GM19023 (cell line): ENCODE data around the gene SEC11A.
A peak's percentile ranks its signal among the peaks of the same experiment; 100 is the strongest.

ENCODE experiments used
- ATAC-seq: cut with Tn5 transposase; IDR thresholded peaks from one replicate; pipeline ENCODE4 v1.9.1; 2021; ENCODE audit warnings: mild to moderate bottlenecking, moderate library complexity; ENCODE audit not compliant: unreplicated experiment

SEC11A gene

GRCh38 chr15:84685304-84685703 is 30.6 kb downstream of the SEC11A start:
- ATAC-seq, result no peak

DNA sequence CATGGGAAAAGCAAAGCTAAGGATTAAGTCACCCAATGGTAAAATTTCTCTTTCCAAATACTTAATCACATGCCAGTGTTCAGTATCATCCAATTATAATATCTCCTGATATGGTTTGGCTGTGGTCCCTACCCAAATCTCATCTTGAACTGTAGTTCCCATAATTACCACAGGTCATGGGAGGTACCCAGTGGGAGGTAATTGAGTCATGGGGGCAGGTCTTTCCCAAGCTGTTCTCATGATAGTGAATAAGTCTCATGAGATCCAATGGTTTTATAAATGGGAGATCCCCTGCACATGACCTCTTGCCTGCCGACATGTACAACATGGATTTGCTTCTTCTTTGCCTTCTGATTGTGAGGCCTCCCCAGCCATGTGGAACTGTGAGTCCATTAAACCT is 31.8 kb downstream of the SEC11A start:
- ATAC-seq, result no peak

DNA sequence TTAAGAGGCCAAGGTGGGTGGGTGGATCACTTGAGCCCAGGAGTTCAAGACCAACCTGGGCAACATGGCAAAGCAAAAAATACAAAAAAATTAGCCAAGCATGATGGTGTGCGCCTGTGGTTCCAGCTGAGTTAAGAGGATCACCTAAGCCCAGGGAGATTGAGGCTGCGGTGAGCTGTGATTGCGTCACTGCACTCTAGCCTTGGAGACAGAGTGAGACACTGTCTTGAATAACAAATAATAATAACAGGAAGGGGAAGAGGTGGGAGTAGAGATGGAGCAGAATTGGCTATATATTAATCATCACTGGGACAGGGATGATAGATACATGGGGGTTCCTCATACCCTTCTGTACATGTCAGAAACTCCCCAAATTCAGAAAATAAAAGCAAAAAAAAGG is 34.1 kb downstream of the SEC11A start:
- ATAC-seq, result no peak

DNA sequence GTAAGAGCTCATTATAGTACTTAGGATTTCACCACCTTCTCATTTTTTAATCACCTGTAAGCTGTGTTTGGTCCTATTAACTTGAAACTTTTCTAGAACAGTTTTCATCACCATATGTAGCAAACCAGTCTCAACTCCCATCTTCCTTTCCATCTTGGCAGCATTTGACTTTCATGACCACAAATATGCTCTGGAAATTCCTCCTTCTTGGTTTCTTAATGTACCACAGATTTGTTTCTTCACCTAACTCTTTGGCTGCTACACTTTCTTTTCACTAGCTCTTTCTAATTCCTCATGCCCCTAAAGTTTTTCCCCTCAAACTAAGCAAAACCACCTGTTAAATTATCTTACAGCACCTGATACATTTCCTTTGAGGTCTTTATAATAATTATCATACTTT is 44.7 kb downstream of the SEC11A start:
- no peak for ATAC-seq

- no peak for ATAC-seq
These were observed 46.2 kb downstream of the SEC11A start for GRCh38 chr15:84669726-84670125.

DNA sequence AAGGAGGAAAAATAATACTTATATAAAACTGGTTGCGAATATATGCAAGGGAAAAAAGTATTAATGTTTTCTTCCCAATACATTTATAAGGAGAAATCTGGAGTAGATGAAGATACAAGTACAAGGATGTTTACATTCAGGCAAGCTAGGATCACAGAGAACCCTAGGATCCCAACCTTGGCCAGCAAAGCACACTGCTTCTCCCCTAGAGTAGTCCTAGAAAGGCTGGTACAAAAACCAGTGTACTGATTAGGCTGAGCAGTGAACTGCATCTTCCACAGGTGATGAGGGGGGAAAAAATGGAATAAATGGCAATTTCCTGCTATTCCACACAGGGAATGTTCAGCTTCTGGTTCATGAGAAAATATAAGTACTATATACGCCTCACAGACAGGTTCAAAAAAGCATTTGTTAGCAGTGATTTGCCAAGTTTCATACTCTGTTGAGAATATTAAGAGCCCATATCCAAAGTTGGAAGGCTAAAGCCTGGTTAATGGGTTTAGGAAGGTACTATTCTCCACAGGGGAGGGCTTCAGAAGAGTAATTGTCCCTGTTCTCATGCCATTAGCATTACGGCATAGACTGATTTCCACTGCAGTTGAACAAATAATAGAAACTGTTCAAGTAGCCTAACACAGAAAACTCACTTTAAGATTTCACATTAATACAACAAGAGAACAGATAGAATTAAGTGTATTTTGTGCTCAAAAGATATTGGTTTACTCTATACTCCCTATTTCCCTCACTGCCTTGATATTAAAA is 47.5 kb downstream of the SEC11A start:
- no peak for ATAC-seq

GRCh38 chr15:84666373-84666772 is 49.6 kb downstream of the SEC11A start:
- ATAC-seq, result no peak

DNA sequence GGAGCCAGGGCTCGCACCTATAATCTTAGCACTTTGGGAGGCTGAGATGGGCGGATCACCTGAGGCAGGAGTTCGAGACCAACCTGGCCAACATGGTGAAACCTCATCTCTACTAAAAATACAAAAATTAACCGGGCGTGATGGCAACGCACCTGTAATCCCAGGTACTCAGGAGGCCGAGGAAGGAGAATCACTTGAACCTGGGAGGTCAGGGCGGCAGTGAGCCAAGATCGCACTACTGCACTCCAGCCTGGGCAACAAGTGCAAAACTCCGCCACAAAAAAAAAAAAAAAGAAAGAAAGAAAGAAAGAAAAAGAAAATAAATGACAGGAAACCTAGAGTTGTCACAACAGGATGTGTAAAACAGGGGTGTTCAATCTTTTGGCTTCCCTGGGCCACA is 54.9 kb downstream of the SEC11A start:
- no peak for ATAC-seq

- no peak for ATAC-seq
These were observed 55.8 kb downstream of the SEC11A start for GRCh38 chr15:84659904-84660781.

DNA sequence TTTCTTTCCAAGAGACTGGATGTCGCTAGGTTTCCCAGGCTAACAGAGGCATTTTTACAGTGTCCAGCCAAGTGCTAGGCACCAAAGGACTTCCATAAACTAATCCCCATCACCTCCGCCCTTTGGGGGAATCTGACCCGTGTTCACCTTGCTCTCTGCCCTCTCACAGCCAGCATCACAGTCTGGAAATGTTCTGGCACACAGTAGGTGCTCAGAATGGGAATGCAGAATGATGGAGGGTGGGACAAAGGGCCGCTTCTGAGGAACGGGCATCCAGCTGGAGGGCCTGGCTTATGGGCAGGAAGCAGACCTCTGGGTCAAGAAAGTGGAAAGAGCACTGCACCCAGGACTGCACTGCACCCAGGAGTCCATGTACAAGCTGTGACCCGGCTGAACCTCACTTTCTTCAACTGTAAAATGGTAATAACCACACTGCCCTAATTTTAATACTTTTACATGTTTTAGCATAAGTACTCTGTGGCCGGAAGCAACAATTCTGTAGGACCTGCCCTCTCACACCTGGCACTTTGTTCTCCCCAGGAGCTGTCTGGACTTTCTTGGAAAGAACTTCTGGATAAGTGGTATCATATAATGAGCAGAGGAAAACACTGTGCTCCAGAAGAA is 57.0 kb downstream of the SEC11A start:
- no peak for ATAC-seq

DNA sequence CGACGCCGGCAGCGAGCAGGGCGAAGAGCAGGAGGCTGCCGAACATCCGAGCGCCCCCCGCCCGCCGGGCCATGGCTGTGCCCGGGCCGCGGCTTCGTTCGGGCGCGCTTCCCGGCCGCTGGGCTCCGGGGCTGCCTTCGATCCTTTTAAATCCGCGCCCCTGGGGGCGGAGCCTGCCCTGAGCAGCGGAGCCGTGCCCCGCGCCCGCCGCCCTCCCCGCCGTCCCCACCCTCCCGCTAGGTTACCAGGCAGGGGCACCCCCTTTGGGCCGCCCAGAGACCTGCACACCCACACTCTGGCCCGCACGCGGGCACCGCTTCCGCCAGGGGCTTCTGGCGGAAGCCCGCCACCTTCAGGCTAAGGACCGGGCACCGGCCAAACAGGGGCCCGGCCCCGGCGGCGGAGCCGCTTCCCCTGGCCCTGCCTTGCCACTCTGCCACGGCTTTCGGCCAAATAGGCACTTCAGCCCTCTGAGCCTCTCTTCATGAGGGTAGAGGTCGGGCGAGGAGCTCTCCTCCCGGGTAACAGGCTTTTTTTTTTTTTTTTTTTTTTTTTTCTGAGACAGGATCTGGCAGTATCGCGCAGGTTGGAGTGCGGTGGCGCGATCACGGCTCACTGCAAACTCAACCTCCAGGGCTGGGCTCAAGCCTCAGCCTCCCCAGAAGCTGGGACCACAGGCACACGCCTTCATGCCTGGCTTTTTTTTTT is 57.7 kb downstream of the SEC11A start, which contains the start of gene NMB:
TSS of gene NMB (minus strand) at position 120 of the 708 bp plus-strand sequence. CDS start at position 73, 47 bp downstream.
- peak; percentile 56 for ATAC-seq

DNA sequence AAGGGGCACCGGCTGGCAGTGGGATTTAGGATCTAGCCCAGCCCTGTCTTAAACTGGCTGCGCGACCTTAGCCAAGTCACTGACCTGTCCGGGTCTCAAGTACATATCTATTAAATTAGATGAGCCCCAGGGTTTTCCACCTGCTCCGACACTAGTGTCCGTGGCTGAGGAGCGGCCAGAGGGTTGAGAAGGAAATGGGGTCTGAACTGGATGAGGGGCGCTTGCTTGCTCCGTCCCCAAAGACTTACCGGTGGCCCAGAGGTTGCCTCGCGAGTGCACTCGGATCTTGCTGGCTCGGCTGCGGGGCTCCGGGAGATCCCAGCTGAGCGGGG is 58.2 kb downstream of the SEC11A start:
- ATAC-seq, result no peak

DNA sequence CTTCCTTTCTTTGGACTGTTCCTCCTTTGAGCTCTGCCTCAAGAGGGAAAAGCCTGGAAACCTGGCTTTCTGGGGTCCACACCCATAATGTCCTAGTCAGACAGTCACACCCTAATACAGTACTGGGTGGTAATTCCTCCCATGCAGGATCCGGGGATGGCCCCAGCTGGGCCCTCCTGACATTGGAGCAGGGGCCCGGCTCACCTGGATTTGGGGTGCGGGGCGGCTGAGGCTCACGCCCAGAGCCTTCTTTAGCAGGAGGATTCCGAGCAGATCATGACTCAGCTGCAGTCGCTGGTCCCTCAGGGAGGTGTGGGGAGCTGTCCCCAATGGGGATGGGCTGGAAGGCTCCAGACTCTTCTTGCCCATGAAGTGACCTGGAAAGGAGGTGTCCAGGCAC is 59.0 kb downstream of the SEC11A start:
- no peak for ATAC-seq

DNA sequence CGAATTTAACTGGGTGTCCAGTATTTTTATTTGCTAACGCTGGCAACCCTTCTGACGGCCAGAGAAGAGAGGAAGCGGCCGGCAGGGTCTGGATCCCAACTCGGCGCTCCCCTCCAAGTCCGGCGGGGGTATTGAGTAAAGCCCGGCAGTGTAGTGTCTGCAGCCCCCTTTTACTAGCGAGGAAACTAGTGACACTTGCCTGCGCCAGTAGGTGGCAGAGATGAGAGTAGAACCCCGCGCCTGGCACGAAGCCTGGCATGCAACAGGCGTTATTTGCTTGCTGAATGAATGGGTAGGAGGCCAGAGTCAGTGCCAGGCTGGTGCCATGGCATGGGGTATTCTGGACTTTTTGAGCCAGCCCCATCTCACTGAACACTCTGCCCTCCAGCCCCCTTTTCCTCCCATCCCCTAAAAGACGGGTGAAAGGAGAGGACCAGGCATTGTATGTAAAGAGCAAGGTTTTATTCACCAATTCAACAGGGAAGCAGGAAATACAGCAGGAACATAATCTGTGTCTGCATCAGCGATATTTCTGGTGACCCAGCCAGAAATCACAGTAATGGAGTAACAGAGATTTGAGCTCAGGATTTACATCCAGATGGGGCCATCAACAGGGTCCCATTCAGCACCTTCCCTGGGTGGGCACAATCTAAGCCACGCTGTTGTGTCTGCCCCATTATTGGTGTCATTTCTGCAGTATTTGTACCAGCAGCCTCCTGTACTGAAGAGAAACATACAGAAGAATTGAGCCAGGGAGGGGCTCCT is 61.1 kb downstream of the SEC11A start:
- ATAC-seq, result peak; percentile 31

DNA sequence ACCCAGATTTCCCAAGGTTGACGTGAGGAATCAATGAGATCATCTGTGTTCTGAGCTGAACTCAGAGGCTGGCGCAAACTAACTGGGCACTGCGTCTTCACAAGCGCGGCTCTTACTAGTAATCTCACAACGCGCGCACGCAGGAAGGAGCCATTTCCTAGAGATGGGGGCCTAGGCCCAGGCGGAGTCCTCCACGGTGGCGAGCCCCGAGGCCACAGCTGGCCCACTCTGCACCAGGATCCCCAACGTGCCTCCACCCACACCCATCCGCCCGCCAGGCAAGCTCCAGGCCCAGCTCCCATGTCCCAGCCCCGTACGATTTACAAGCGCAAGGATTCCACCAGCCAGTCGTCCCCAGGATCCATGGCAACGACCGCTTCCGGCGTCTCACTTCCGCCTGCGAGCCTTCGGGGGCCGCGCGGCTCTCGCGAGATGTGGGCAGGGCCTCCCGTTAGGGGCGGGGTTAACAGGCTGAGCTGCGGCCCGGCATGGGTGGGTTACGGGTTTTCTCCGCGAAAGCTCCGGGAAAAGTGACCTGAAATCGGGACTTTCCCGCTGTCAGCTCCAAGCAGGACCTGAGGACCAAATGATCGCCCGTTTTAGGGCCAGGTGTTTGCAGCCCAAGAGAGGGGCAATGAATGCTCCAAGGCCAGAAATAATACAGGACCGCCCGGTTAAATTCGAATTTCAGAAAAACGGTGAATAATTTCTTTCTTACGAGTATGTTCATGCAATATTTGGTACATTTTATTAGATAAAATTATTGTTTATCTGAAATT is 61.8 kb downstream of the SEC11A start, which contains the start of gene WDR73:
TSS of gene WDR73 (minus strand) at position 374 of the 779 bp plus-strand sequence. CDS start at position 365, 9 bp downstream.
- ATAC-seq, result peak; percentile 86

- peak; percentile 0 for ATAC-seq
These were observed 62.4 kb downstream of the SEC11A start for GRCh38 chr15:84653584-84653909.

DNA sequence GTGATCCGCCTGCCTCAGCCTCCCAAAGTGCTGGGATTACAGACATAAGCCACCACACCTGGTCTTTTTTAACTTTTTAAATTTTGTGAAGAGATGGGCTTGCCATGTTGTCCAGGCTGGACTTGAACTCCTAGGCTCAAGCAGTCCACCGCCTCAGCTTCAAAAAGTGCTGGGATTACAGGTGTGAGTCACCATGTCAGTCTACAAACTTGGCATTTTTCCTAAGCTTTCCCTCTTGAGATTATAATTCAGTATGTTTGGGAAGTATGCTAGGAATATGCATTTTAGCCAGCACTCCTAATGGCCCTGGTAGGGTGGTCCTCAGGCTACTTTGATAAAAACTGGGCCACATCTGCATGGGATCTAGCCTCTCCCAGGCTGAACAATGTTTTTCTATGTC is 66.2 kb downstream of the SEC11A start:
- no peak for ATAC-seq

DNA sequence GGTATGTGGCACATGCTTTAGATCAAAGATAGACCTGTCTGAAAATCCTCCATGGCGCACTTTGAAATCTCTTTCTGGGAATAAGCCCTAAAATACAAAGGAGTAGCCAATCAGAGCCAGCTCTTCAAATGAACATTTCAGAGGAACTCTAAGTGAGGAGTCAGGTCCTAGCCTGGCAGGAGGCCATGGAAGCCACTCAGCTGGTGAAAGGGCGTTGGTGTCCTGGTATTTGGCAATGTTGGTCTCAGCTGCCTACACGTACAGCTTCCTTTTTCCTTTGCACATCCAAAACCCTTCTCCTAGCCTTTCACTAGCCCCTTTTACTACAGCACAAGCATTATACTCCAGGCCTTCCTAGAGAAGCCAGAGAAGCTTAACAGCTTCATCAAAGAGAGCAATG is 67.4 kb downstream of the SEC11A start:
- no peak for ATAC-seq

GRCh38 chr15:84647726-84648125 is 68.2 kb downstream of the SEC11A start:
- ATAC-seq, result no peak

- no peak for ATAC-seq
These were observed 69.9 kb downstream of the SEC11A start for GRCh38 chr15:84645997-84646396.
